NCI-H187 treated with DMSO at 0.1 percent for 48 hours (cell line): ENCODE results near the gene FAM111B.
"Not testable (repeated sequence)": the region's sequence is repeated elsewhere in the genome, so short reads cannot be mapped to it uniquely, and the experiment has no call there.

Experiments
- DNase-seq: peaks from one replicate; lab custom pipeline; 2025; lab: John Stamatoyannopoulos, UW

FAM111B gene

DNA sequence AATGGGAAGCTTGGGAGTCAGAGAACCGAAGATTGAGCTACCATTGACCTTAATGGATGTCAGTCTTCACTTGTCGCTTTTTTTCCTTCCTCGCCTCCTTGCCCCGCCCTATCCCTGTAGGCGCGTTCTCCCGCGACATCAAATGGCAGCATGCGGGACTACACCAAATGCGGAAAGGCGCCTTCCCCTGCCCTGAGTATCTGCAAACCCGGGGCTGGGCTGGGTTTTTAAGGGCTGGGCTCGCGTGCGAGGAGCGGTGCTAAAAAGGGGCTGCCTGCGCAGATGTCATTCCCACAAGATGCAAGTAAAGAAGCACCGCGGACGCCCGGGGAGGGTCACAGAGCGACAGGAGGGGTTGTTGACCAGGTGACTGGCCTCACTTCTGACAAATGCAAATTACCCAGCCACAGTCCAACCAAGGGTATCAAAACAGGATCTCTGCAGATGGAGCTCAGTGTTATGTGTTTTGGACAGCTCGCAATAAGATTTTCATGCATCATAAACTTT lies 4.7 kb upstream of the FAM111B start:
- no peak for DNase-seq

DNA sequence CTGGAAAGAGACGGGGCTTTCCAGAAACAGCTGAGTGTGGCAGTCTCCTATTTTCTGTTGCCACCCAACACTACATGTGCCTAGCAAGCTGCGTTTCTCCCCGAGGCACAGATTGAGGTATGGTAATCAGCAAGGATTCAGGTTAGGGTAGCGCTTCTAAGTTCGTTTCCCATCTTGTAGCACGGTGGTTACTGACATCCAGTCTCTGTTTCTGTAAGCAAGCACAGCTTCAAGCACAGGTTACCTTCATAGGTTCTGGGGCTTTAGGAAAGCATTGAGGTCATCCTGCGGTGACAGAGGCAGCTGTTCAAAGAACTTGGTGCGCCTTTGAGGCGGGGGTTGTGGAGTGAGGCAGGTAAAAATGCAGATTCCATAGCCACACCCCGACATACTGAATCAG lies 684 bp downstream of the FAM111B start:
- DNase-seq = not testable (repeated sequence)

DNA sequence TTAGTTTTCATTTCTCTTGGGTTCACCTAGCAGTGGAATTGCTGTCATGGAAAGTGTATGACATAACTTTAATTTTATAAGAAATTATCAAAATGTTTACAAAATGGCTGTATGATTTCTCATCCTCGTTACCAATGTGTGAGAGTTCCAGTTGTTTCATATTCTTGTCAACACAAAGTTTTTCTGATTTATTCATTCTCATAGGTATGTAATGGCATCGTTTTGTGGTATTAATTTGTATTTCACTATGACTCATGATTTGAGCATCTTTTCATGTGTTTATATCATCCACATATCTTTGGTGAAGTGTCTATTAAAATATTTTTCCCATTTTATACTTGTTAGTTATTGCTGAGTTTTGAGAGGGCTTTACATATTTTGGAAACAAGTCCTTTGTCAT lies 5.5 kb downstream of the FAM111B start:
- DNase-seq = no peak

DNA sequence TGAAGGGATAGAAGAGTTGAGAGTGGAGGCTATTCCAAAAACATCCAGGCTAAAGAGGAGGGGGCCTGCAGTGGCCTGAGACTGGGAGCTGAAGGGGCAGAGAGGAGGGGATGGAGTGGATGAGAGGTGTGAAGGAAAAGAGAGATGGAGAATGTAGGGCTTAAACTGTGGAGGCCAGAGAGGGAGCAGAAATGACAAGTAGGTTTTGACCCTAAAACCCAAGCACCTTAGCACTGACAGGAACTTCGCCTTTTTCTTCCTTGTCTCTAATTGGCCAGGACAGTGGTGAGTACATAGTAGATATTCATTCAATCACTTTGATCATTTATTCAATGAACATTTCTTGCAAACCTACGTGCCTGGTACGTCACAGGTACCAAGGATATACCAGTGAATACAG lies 7.3 kb downstream of the FAM111B start:
- no peak for DNase-seq

DNA sequence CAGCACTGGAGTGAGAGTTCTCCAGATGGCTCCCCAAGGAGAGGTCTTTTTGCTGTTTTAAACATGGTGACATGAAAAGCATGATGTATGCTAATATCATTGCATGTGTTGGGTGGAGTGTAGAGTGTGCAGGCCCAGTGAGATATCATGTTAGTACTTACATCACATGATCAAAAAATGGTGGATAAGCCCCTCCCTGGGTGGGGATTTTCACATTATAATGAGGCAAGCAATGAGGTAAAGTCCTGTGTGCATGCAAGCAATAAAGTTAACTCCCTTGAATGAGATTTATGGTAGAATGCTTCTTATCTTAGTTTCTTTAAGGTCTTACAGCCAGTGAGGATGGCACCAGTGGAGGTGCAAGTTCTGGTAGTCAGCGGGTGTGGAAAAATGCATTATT lies 8.5 kb downstream of the FAM111B start:
- no peak for DNase-seq

GRCh38 chr11:59117774-59118173 lies 10.7 kb downstream of the FAM111B start:
- DNase-seq = no peak

- no peak for DNase-seq
Measured at GRCh38 chr11:59119826-59120225, 12.8 kb downstream of the FAM111B start.

GRCh38 chr11:59135648-59136461 lies 28.8 kb downstream of the FAM111B start:
- no peak for DNase-seq

DNA sequence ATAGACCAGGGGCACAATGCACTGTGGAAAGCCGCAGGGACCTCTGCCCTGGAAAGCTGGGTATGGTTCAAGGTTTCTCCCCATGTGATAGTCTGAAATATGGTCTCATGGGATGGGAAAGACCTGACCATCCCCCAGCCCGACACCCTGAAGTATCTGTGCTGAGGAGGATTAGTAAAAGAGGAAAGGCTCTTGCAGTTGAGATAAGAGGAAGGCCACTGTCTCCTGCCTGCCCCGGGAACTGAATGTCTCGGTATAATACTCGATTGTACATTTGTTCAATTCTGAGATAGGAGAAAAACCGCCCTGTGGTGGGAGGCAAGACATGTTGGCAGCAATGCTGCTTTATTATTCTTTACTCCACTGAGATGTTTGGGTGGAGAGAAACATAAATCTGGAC lies 29.5 kb downstream of the FAM111B start:
- DNase-seq = not testable (repeated sequence)

DNA sequence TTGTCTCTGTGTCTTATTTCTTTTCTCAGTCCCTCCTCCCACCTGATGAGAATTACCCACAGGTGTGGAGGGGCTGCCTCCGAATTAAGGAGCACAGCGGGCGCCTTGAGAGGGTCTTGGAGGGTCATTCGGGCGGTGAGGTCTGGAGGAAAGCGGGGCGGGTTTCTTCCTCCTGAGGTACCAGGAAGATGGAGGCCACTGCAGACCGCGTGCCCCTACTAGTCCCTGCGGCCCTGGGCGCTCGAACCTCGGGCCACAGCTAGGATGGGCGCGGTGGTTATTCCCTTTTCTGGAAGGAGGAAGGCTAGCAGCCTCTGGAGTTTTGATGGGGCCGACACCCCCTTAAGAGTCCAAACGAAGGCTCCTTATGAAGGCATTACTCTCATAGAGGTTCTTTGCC lies 30.2 kb downstream of the FAM111B start:
- no peak for DNase-seq

- no peak for DNase-seq
Measured at GRCh38 chr11:59138643-59139042, 31.6 kb downstream of the FAM111B start.

DNA sequence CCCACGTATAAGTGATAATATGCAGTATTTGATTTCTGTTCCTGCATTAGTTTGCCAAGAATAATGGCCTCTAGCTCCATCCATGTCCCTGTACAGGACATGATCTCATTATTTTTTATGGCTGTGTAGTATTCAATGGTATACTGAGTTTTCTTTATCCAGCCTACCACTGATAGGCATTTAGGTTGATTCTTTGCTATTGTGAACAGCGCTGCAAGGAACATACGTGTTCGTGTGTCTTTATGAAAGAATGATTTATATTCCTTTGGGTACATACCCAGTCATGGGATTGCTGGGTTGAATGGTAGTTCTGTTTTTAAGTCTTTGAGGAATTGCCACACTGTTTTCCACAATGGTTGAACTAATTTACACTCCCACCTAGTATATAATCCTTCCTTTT lies 34.2 kb downstream of the FAM111B start:
- no peak for DNase-seq

GRCh38 chr11:59141673-59142460 lies 34.8 kb downstream of the FAM111B start:
- no peak for DNase-seq

DNA sequence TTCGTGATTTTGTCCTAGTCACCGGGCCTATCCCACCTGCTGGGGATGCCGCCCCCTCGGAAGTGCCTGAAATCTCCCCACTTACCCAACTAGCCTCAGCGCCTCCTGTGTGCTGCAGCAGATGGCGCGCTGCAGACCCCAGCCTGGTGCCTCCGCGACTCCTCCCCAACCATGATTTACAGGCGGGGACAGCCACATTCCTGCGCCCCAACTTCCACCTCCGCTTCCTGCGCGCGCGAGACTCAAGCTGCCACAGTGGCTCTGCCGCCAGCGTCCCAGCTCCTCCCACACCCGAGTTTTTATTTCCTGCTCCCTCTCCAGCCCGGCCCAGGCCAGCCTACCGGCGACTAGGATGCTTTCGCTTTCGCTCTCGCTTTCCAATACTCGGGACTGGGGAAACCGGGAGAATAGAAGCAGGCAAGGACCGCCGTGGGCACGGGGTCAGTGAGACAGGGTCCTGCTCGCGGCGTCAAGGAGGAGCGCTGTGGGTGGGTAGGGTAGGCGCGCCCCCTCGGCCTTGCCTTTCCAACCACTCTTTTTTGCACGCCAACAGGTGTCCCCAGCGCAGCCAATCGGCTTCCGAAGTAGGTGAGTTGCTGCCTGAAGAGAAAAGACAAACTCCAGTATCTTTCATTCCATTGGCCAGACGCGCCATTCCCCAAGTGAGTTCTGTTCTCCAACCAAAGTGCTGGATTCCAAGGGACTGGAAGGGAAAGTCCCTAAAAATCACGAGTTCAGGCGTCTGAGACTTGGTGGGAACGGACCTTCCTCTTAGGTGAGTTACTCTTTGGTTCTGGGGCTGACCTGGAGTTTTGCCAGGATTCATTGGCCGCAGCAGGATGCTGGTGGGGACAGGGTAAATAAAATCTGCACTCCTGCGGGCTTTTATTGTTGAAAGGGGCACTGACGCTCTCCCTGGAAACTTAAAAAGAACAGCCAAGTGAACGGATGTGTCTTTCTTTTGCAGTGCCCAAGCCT lies 35.8 kb downstream of the FAM111B start, which contains the start of gene FAM111A:
FAM111A (plus strand) TSS at position 327 of the 978 bp plus-strand sequence. CDS start 6,017 bp downstream, outside the sequence.
- peak; percentile 45 for DNase-seq

DNA sequence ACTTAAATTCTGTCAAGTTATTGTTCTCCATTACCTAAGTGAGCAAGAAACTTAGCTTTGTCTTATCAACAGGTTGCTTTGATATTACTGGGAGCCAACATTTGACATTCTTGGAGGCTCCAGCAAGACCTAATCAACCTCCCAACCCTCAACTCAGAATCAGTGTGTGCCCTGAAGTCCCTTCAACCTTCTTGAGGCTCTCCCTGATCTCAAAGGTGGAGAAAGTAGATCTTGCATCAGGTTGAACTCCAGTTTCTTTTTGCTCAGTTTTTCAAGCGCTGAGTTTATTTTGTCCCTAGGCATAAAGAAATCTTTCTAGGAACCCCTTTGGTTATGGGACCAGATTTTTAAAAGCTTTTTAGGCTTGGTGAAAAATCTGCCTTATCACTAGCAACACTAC lies 37.1 kb downstream of the FAM111B start:
- DNase-seq = no peak

- peak; percentile 81 for DNase-seq
Measured at GRCh38 chr11:59144579-59145345, 37.7 kb downstream of the FAM111B start.

DNA sequence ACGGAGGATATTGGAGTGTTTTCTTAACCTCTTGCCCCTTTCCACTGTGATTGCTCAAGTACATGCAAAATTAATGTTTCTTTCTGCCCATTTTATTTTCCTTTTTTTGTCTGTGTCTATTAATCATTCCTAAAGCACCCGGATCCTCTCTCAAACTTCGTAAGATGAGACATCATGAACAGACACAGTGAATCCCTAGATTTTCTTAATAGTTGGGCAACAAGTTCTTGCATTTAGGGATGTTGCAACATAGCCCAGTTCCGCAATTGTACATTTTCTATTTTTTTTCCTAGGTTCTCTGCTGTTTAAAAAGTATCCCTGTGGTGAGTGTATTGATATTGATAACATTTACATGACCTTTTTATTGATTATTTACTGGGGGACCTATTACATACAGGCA lies 38.5 kb downstream of the FAM111B start:
- no peak for DNase-seq

DNA sequence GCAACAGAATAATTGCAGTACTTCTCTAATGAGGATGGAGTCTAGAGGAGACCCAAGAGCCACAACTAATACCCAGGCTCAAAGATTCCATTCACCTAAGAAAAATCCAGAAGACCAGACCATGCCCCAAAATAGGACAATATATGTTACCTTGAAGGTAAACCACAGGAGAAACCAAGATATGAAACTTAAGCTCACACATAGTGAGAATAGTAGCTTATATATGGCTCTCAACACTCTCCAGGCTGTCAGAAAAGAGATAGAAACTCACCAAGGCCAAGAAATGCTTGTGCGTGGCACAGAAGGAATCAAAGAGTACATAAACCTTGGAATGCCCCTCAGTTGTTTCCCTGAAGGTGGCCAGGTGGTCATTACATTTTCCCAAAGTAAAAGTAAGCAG lies 44.7 kb downstream of the FAM111B start:
- no peak for DNase-seq

- DNase-seq = no peak
Measured at GRCh38 chr11:59152312-59152951, 45.4 kb downstream of the FAM111B start.

GRCh38 chr11:59154610-59155009 lies 47.6 kb downstream of the FAM111B start:
- DNase-seq = no peak

- DNase-seq = no peak
Measured at GRCh38 chr11:59157433-59157832, 50.4 kb downstream of the FAM111B start.
